GM10847 (cell line): ENCODE results near the gene RAB11FIP3.

ENCODE experiments used
- POLR2A ChIP-seq: IDR thresholded peaks from 2 replicates; pipeline ENCODE4 v1.6.1; 2011; ENCODE audit not compliant: insufficient read length; ENCODE audit errors: extremely low read depth

The RAB11FIP3 gene

GRCh38 chr16:527015-527903 is 101.8 kb downstream of the RAB11FIP3 start, which contains the start of gene CAPN15:
TSS of gene CAPN15 (plus strand) at chr16:527712. CDS start at chr16:546839, 19,127 bp downstream.
- TF ChIP-seq POLR2A, result peak; percentile 69

- no peak for TF ChIP-seq POLR2A
Measured at GRCh38 chr16:528111-529011, 102.9 kb downstream of the RAB11FIP3 start.

GRCh38 chr16:529012-529575 is 103.6 kb downstream of the RAB11FIP3 start:
- TF ChIP-seq POLR2A, result no peak

- no peak for TF ChIP-seq POLR2A
Measured at GRCh38 chr16:530111-530817, 104.8 kb downstream of the RAB11FIP3 start.

- no peak for TF ChIP-seq POLR2A
Measured at GRCh38 chr16:531494-532125, 106.2 kb downstream of the RAB11FIP3 start.

GRCh38 chr16:533391-534123 is 108.1 kb downstream of the RAB11FIP3 start:
- TF ChIP-seq POLR2A, result no peak

- no peak for TF ChIP-seq POLR2A
Measured at GRCh38 chr16:534135-534534, 108.7 kb downstream of the RAB11FIP3 start.

- TF ChIP-seq POLR2A, result no peak
Measured at GRCh38 chr16:534856-535445, 109.5 kb downstream of the RAB11FIP3 start.

GRCh38 chr16:535446-536405 is 110.3 kb downstream of the RAB11FIP3 start:
- no peak for TF ChIP-seq POLR2A

- TF ChIP-seq POLR2A, result no peak
Measured at GRCh38 chr16:536746-537145, 111.3 kb downstream of the RAB11FIP3 start.

- TF ChIP-seq POLR2A, result no peak
Measured at GRCh38 chr16:537415-538335, 112.2 kb downstream of the RAB11FIP3 start.
